Esophagus squamous epithelium (tissue), 4 donors: ENCODE measurements around the gene ALPK3.

ENCODE experiments used
- POLR2A ChIP-seq, 4 donors: fragments of 450-650 bp; IDR thresholded peaks; one replicate each; pipeline ENCODE4 v1.6.1; 2017; ENCODE audit warnings: antibody characterized with exemption in 4 of 4, mild to moderate bottlenecking in 4 of 4, moderate library complexity in 3 of 4
- TF ChIP-seq, protein P1 (sequence below), 6 experiments: fragments of 450-650 bp in 4 of 6; fragments of 200-600 bp in 2 of 6; sonication (generic) in 2 of 6; IDR thresholded peaks; one replicate each; pipeline ENCODE4 v1.5.1; 2016 to 2019; ENCODE audit warnings: antibody characterized with exemption in 6 of 6, mild to moderate bottlenecking in 4 of 6, moderate library complexity in 4 of 6

DNA sequence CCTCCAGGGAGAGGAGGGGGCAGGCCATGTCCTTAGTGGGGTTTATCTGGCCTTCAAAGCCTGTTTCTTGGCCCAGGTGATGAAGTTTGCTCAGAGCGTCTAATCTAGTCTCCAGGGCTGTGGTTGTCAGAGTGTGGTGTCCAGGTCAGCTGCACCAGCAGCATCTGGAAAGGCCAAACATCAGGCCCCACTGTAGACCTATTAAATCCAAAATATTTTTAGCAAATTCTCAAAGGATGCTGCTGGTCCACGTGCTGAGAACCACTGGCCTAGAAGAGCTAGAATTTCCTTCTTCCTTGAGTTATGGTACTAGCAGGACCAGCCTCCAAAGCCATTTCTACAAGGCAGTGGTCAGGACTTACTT, 96.2 kb downstream of the ALPK3 start:
- TF ChIP-seq POLR2A (IDR thresholded peaks at IDR 0.05) = no peak
- TF ChIP-seq, protein P1, sequence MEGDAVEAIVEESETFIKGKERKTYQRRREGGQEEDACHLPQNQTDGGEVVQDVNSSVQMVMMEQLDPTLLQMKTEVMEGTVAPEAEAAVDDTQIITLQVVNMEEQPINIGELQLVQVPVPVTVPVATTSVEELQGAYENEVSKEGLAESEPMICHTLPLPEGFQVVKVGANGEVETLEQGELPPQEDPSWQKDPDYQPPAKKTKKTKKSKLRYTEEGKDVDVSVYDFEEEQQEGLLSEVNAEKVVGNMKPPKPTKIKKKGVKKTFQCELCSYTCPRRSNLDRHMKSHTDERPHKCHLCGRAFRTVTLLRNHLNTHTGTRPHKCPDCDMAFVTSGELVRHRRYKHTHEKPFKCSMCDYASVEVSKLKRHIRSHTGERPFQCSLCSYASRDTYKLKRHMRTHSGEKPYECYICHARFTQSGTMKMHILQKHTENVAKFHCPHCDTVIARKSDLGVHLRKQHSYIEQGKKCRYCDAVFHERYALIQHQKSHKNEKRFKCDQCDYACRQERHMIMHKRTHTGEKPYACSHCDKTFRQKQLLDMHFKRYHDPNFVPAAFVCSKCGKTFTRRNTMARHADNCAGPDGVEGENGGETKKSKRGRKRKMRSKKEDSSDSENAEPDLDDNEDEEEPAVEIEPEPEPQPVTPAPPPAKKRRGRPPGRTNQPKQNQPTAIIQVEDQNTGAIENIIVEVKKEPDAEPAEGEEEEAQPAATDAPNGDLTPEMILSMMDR (IDR thresholded peaks at IDR 0.05) = no peak
